ENCODE results near the gene SETD2. TPM values are rescaled to one million over a fixed set of nuclear protein-coding genes. Genes with fewer than 3 reads are reported as not detected.

SETD2 gene
- total RNA-seq, 2 donors from 2014 or later: 59.0 to 61.5 TPM

GRCh38 chr3:47008851-47009224 lies 155.1 kb downstream of the SETD2 start:
- H3K27ac Mint-ChIP-seq: no peak overlapping the region
- peak overlapping the region; percentile 69 for H3K4me3 Mint-ChIP-seq
- H3K9me3 Mint-ChIP-seq: no peaks in the 10 kb centered on the region
- H3K27ac ChIP-seq (ENCODE audit: low read depth, low read length): no peak overlapping the region
- H3K36me3 ChIP-seq (ENCODE audit: control insufficient read depth, insufficient read depth, low read length): peaks cover 16% of the 10 kb centered on the region
- H3K36me3 Mint-ChIP-seq (ENCODE audit: low read depth): peaks cover 27% of the 10 kb centered on the region
- no peaks in the 10 kb centered on the region for H3K27me3 ChIP-seq (ENCODE audit: control insufficient read depth, insufficient read depth, low read length, poor library complexity, severe bottlenecking)
- no peak for DNase-seq
- H3K9ac ChIP-seq (ENCODE audit: extremely low read depth, low read length, poor library complexity, severe bottlenecking): no peak overlapping the region
- TF ChIP-seq CTCF (conservative IDR thresholded peaks at IDR 0.05): no peak
- no peak overlapping the region for H3K4me3 ChIP-seq (ENCODE audit: low read length)
- H3K4me1 ChIP-seq (ENCODE audit: control insufficient read depth, insufficient read depth, low read length): no peaks in the 10 kb centered on the region
- H3K27me3 Mint-ChIP-seq (ENCODE audit: insufficient read depth): no peaks in the 10 kb centered on the region
- H3K9me3 ChIP-seq (ENCODE audit: control insufficient read depth, low read length): no peaks in the 10 kb centered on the region
- H3K4me1 Mint-ChIP-seq: peaks cover 4% of the 10 kb centered on the region
- WGBS, 2 experiments (ENCODE audit: insufficient coverage in 1 of 2, insufficient read length in 1 of 2): 32 to 70% methylated on average over 12 to 23 of the region's 23 CpGs

- DNase-seq: no peak
- WGBS, 2 experiments (ENCODE audit: insufficient coverage in 1 of 2, insufficient read length in 1 of 2): 95 to 100% methylated on average over 6 to 13 of the region's 13 CpGs
- Mint-ChIP-seq H3K4me3 (peak overlapping the region; percentile 69), H3K9me3 (no peaks in the 10 kb centered on the region), H3K4me1 (peaks cover 4% of the 10 kb centered on the region), H3K27ac (no peak overlapping the region), H3K36me3 (ENCODE audit: low read depth) (peaks cover 31% of the 10 kb centered on the region), H3K27me3 (ENCODE audit: insufficient read depth) (no peaks in the 10 kb centered on the region)
- no peak overlapping the region for H3K9ac ChIP-seq (ENCODE audit: extremely low read depth, low read length, poor library complexity, severe bottlenecking)
- peaks cover 11% of the 10 kb centered on the region for H3K36me3 ChIP-seq (ENCODE audit: control insufficient read depth, insufficient read depth, low read length)
- H3K4me3 ChIP-seq (ENCODE audit: low read length): no peak overlapping the region
- TF ChIP-seq CTCF (conservative IDR thresholded peaks at IDR 0.05): no peak
- H3K4me1 ChIP-seq (ENCODE audit: control insufficient read depth, insufficient read depth, low read length): no peaks in the 10 kb centered on the region
- no peak overlapping the region for H3K27ac ChIP-seq (ENCODE audit: low read depth, low read length)
- H3K27me3 ChIP-seq (ENCODE audit: control insufficient read depth, insufficient read depth, low read length, poor library complexity, severe bottlenecking): no peaks in the 10 kb centered on the region
- H3K9me3 ChIP-seq (ENCODE audit: control insufficient read depth, low read length): no peaks in the 10 kb centered on the region
Observed at GRCh38 chr3:47008234-47008796, 155.6 kb downstream of the SETD2 start.

- Histone ChIP-seq H3K36me3 (ENCODE audit: control insufficient read depth, insufficient read depth, low read length) (peaks cover 16% of the 10 kb centered on the region), H3K9ac (ENCODE audit: extremely low read depth, low read length, poor library complexity, severe bottlenecking) (no peak overlapping the region), H3K27ac (ENCODE audit: low read depth, low read length) (no peak overlapping the region), H3K4me3 (ENCODE audit: low read length) (no peak overlapping the region), H3K4me1 (ENCODE audit: control insufficient read depth, insufficient read depth, low read length) (no peaks in the 10 kb centered on the region), H3K9me3 (ENCODE audit: control insufficient read depth, low read length) (no peaks in the 10 kb centered on the region), H3K27me3 (ENCODE audit: control insufficient read depth, insufficient read depth, low read length, poor library complexity, severe bottlenecking) (no peaks in the 10 kb centered on the region)
- H3K36me3 Mint-ChIP-seq (ENCODE audit: low read depth): peaks cover 34% of the 10 kb centered on the region
- peaks cover 4% of the 10 kb centered on the region for H3K4me1 Mint-ChIP-seq
- H3K4me3 Mint-ChIP-seq: no peak overlapping the region
- DNase-seq: no peak
- WGBS, 2 experiments (ENCODE audit: insufficient coverage in 1 of 2, insufficient read length in 1 of 2): 93% methylated on average over 8 to 16 of the region's 16 CpGs
- no peaks in the 10 kb centered on the region for H3K27me3 Mint-ChIP-seq (ENCODE audit: insufficient read depth)
- TF ChIP-seq CTCF (conservative IDR thresholded peaks at IDR 0.05): no peak
- H3K9me3 Mint-ChIP-seq: no peaks in the 10 kb centered on the region
- H3K27ac Mint-ChIP-seq: no peak overlapping the region
Observed at GRCh38 chr3:47007482-47008233, 156.3 kb downstream of the SETD2 start.

All from endodermal cell (in vitro differentiated cells).